GM12801 (cell line): ENCODE measurements around the gene MYL6B.

Experiments
- CTCF ChIP-seq: IDR thresholded peaks from one replicate; pipeline ENCODE4 v1.5.1; 2011; ENCODE audit warnings: control low read depth; ENCODE audit not compliant: insufficient read length; ENCODE audit errors: extremely low read depth

The MYL6B gene

GRCh38 chr12:56152756-56153677 is 630 bp downstream of the MYL6B start:
- no peak for TF ChIP-seq CTCF

- TF ChIP-seq CTCF, result no peak
These were observed 1.3 kb downstream of the MYL6B start for GRCh38 chr12:56153678-56154065.

- no peak for TF ChIP-seq CTCF
These were observed 1.9 kb downstream of the MYL6B start for GRCh38 chr12:56154246-56154771.

- no peak for TF ChIP-seq CTCF
These were observed 2.4 kb downstream of the MYL6B start for GRCh38 chr12:56154818-56155217.

- TF ChIP-seq CTCF, result no peak
These were observed 3.0 kb downstream of the MYL6B start for GRCh38 chr12:56155256-56155845.

GRCh38 chr12:56157201-56158028 is 5.0 kb downstream of the MYL6B start:
- no peak for TF ChIP-seq CTCF
